Measurements from ENCODE around the gene ALDH8A1.

ALDH8A1 gene

GRCh38 chr6:134937426-134937825 lies 12.5 kb downstream of the ALDH8A1 start:
- no peak overlapping the region for H4K12ac ChIP-seq (ENCODE audit: low read depth, low read length)
- H3K27ac ChIP-seq (ENCODE audit: low read depth, low read length) = no peak overlapping the region
- H3K4me3 ChIP-seq (ENCODE audit: low read depth, low read length) = no peak overlapping the region
- no peaks in the 10 kb centered on the region for H3K36me3 ChIP-seq (ENCODE audit: control insufficient read depth in 1 of 2, insufficient read depth in 2 of 2, low read length in 2 of 2)
- H2AK5ac ChIP-seq (ENCODE audit: low read length) = no peak overlapping the region
- H3K14ac ChIP-seq (ENCODE audit: low read length) = no peak overlapping the region
- H3K9me3 ChIP-seq (ENCODE audit: insufficient read depth, low read depth, low read length) = peaks cover 1% of the 10 kb centered on the region
- H3K79me1 ChIP-seq (ENCODE audit: low read length) = no peaks in the 10 kb centered on the region
- H4K8ac ChIP-seq (ENCODE audit: low read depth, low read length) = no peak overlapping the region
- H3K4me1 ChIP-seq (ENCODE audit: control insufficient read depth in 1 of 2, insufficient read depth in 2 of 2, low read length in 2 of 2) = peaks cover 0 to 4% of the 10 kb centered on the region in 2 experiments
- H3K79me2 ChIP-seq (ENCODE audit: control insufficient read depth, insufficient read depth, low read length, poor library complexity) = no peaks in the 10 kb centered on the region
- no peak for DNase-seq
- H2BK12ac ChIP-seq (ENCODE audit: low read length) = no peak overlapping the region
- no peak overlapping the region for H2AFZ ChIP-seq (ENCODE audit: insufficient read depth, low read length, poor library complexity)
- no peak overlapping the region for H3K9ac ChIP-seq (ENCODE audit: low read length)
- H3K4ac ChIP-seq (ENCODE audit: low read depth, low read length) = no peak overlapping the region
- H3K4me2 ChIP-seq (ENCODE audit: low read length) = no peak overlapping the region
- H3K18ac ChIP-seq (ENCODE audit: low read length) = no peak overlapping the region
- no peak overlapping the region for H4K91ac ChIP-seq (ENCODE audit: low read depth, low read length)
- no CpG with 5 or more reads among the region's 5 CpGs for WGBS (ENCODE audit: extremely low coverage, insufficient coverage, insufficient read length)
- H3K27me3 ChIP-seq (ENCODE audit: insufficient read depth, low read length) = no peaks in the 10 kb centered on the region
- H2BK120ac ChIP-seq (ENCODE audit: insufficient read depth, low read length, poor library complexity) = no peak overlapping the region
- no peak overlapping the region for H3K23ac ChIP-seq (ENCODE audit: low read length)
- no peak overlapping the region for H2BK5ac ChIP-seq (ENCODE audit: low read depth, low read length, poor library complexity)

DNA sequence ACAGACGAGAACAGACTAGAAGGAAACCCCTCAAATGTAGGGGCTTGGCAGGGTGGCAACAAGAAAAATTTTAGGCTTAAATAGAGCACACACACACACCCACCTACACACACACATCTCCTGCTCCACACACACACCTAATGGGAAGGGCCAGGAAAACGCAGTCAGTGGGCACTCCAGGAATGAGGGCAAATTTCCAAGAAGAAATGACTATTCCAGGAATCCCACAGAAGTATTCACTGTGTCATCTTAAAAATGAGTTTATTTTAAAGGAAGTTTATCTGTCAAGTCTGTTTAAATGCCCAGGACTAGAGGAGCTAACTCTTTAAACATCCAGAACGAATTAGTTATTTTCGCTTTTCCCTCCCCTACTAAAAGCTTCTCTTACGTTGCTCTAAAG lies 13.0 kb downstream of the ALDH8A1 start:
- Histone ChIP-seq H3K9me3 (ENCODE audit: insufficient read depth, low read depth, low read length) (peaks cover 1% of the 10 kb centered on the region), H2AFZ (ENCODE audit: insufficient read depth, low read length, poor library complexity) (no peak overlapping the region), H4K8ac (ENCODE audit: low read depth, low read length) (no peak overlapping the region), H2BK120ac (ENCODE audit: insufficient read depth, low read length, poor library complexity) (no peak overlapping the region), H3K79me2 (ENCODE audit: control insufficient read depth, insufficient read depth, low read length, poor library complexity) (no peaks in the 10 kb centered on the region), H2BK12ac (ENCODE audit: low read length) (no peak overlapping the region), H3K4me3 (ENCODE audit: low read depth, low read length) (no peak overlapping the region), H3K4me1 (ENCODE audit: control insufficient read depth in 1 of 2, insufficient read depth in 2 of 2, low read length in 2 of 2) (peaks cover 0 to 4% of the 10 kb centered on the region in 2 experiments), H3K23ac (ENCODE audit: low read length) (no peak overlapping the region), H3K79me1 (ENCODE audit: low read length) (no peaks in the 10 kb centered on the region), H3K18ac (ENCODE audit: low read length) (no peak overlapping the region), H3K9ac (ENCODE audit: low read length) (no peak overlapping the region), H3K27me3 (ENCODE audit: insufficient read depth, low read length) (no peaks in the 10 kb centered on the region), H2BK5ac (ENCODE audit: low read depth, low read length, poor library complexity) (no peak overlapping the region), H3K36me3 (ENCODE audit: control insufficient read depth in 1 of 2, insufficient read depth in 2 of 2, low read length in 2 of 2) (no peaks in the 10 kb centered on the region), H3K4ac (ENCODE audit: low read depth, low read length) (no peak overlapping the region), H4K12ac (ENCODE audit: low read depth, low read length) (no peak overlapping the region), H2AK5ac (ENCODE audit: low read length) (no peak overlapping the region), H3K27ac (ENCODE audit: low read depth, low read length) (no peak overlapping the region), H3K14ac (ENCODE audit: low read length) (no peak overlapping the region), H4K91ac (ENCODE audit: low read depth, low read length) (no peak overlapping the region), H3K4me2 (ENCODE audit: low read length) (no peak overlapping the region)
- no CpG with 5 or more reads among the region's 5 CpGs for WGBS (ENCODE audit: extremely low coverage, insufficient coverage, insufficient read length)
- DNase-seq = peak; percentile 31 to 70

GRCh38 chr6:134936476-134936875 lies 13.4 kb downstream of the ALDH8A1 start:
- Histone ChIP-seq H4K8ac (ENCODE audit: low read depth, low read length) (no peak overlapping the region), H3K14ac (ENCODE audit: low read length) (no peak overlapping the region), H3K4me2 (ENCODE audit: low read length) (no peak overlapping the region), H2BK12ac (ENCODE audit: low read length) (no peak overlapping the region), H4K91ac (ENCODE audit: low read depth, low read length) (no peak overlapping the region), H3K79me2 (ENCODE audit: control insufficient read depth, insufficient read depth, low read length, poor library complexity) (no peaks in the 10 kb centered on the region), H3K79me1 (ENCODE audit: low read length) (no peaks in the 10 kb centered on the region), H3K4ac (ENCODE audit: low read depth, low read length) (no peak overlapping the region), H3K9me3 (ENCODE audit: insufficient read depth, low read depth, low read length) (peaks cover 1% of the 10 kb centered on the region), H2BK5ac (ENCODE audit: low read depth, low read length, poor library complexity) (no peak overlapping the region), H2BK120ac (ENCODE audit: insufficient read depth, low read length, poor library complexity) (no peak overlapping the region), H3K23ac (ENCODE audit: low read length) (no peak overlapping the region), H3K27me3 (ENCODE audit: insufficient read depth, low read length) (no peaks in the 10 kb centered on the region), H2AK5ac (ENCODE audit: low read length) (no peak overlapping the region), H3K9ac (ENCODE audit: low read length) (no peak overlapping the region), H3K18ac (ENCODE audit: low read length) (no peak overlapping the region), H3K27ac (ENCODE audit: low read depth, low read length) (no peak overlapping the region), H3K4me3 (ENCODE audit: low read depth, low read length) (no peak overlapping the region), H3K36me3 (ENCODE audit: control insufficient read depth in 1 of 2, insufficient read depth in 2 of 2, low read length in 2 of 2) (no peaks in the 10 kb centered on the region), H4K12ac (ENCODE audit: low read depth, low read length) (no peak overlapping the region), H3K4me1 (ENCODE audit: control insufficient read depth in 1 of 2, insufficient read depth in 2 of 2, low read length in 2 of 2) (peaks cover 0 to 4% of the 10 kb centered on the region in 2 experiments), H2AFZ (ENCODE audit: insufficient read depth, low read length, poor library complexity) (no peak overlapping the region)
- peak; percentile 70 to 91 for DNase-seq
- no CpG with 5 or more reads among the region's 5 CpGs for WGBS (ENCODE audit: extremely low coverage, insufficient coverage, insufficient read length)

DNA sequence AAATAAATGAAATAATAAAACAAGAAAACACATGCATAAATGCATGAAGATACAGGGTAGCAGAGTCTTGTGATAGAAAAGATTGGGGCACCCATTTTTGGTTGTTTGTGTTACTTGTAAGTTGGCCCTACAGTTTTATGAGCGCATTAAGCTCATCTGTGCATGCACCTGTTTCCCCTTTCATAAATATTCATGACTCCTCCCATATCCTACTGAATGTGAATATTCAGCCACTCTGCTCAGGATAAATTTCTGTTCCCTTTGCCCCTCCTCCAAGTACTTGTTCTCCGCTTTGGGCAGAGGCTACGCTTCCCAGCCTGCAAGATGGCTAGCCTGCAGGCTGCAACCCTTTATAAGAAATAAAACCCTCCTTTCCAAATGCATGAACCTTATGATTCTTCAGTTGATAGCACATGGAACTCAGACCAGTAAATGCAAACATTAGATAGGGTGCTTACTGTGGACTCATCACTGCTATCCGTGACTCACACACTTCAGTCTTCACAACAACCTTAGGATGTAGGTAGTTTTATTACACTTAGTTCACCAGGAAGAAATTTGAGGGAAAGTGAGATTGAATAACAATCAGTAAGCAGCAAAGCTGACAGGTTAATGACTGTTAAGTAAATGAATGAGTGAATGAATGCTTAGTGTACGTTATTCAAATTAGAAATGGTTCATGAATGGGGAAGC lies 15.0 kb downstream of the ALDH8A1 start:
- no peak overlapping the region for H3K4me2 ChIP-seq (ENCODE audit: low read length)
- H3K9ac ChIP-seq (ENCODE audit: low read length) = no peak overlapping the region
- no peak overlapping the region for H2BK120ac ChIP-seq (ENCODE audit: insufficient read depth, low read length, poor library complexity)
- H2BK12ac ChIP-seq (ENCODE audit: low read length) = no peak overlapping the region
- WGBS (ENCODE audit: extremely low coverage, insufficient coverage, insufficient read length) = no CpG with 5 or more reads among the region's 5 CpGs
- no peak overlapping the region for H3K4ac ChIP-seq (ENCODE audit: low read depth, low read length)
- no peak overlapping the region for H3K4me3 ChIP-seq (ENCODE audit: low read depth, low read length)
- H3K23ac ChIP-seq (ENCODE audit: low read length) = no peak overlapping the region
- H3K4me1 ChIP-seq (ENCODE audit: control insufficient read depth in 1 of 2, insufficient read depth in 2 of 2, low read length in 2 of 2) = peaks cover 0 to 4% of the 10 kb centered on the region in 2 experiments
- H2AFZ ChIP-seq (ENCODE audit: insufficient read depth, low read length, poor library complexity) = no peak overlapping the region
- H3K36me3 ChIP-seq (ENCODE audit: control insufficient read depth in 1 of 2, insufficient read depth in 2 of 2, low read length in 2 of 2) = no peaks in the 10 kb centered on the region
- no peak overlapping the region for H4K91ac ChIP-seq (ENCODE audit: low read depth, low read length)
- H2AK5ac ChIP-seq (ENCODE audit: low read length) = no peak overlapping the region
- H3K79me2 ChIP-seq (ENCODE audit: control insufficient read depth, insufficient read depth, low read length, poor library complexity) = no peaks in the 10 kb centered on the region
- no peak overlapping the region for H3K27ac ChIP-seq (ENCODE audit: low read depth, low read length)
- H3K79me1 ChIP-seq (ENCODE audit: low read length) = no peaks in the 10 kb centered on the region
- DNase-seq = no peak
- no peak overlapping the region for H2BK5ac ChIP-seq (ENCODE audit: low read depth, low read length, poor library complexity)
- H3K27me3 ChIP-seq (ENCODE audit: insufficient read depth, low read length) = no peaks in the 10 kb centered on the region
- H3K18ac ChIP-seq (ENCODE audit: low read length) = no peak overlapping the region
- no peak overlapping the region for H4K12ac ChIP-seq (ENCODE audit: low read depth, low read length)
- H4K8ac ChIP-seq (ENCODE audit: low read depth, low read length) = no peak overlapping the region
- no peak overlapping the region for H3K14ac ChIP-seq (ENCODE audit: low read length)
- H3K9me3 ChIP-seq (ENCODE audit: insufficient read depth, low read depth, low read length) = peaks cover 1% of the 10 kb centered on the region
